Hematopoietic multipotent progenitor cell treated with erythropoietin and hydrocortisone succinate and interleukin-3 and kit ligand, for 8 days (in vitro differentiated cells): ENCODE data around the gene CPD.
"Not testable (repeated sequence)": the region's sequence is repeated elsewhere in the genome, so short reads cannot be mapped to it uniquely, and the experiment has no call there.

Source experiments
- DNase-seq: peaks from one replicate; pipeline ENCODE4 v3.0.0-alpha.2; 2015

Gene CPD

GRCh38 chr17:30389756-30390300 is 11.1 kb downstream of the CPD start:
- DNase-seq, result no peak

- DNase-seq, result no peak
These were observed 12.8 kb downstream of the CPD start for GRCh38 chr17:30391534-30391933.

GRCh38 chr17:30393491-30393890 is 14.8 kb downstream of the CPD start:
- no peak for DNase-seq

GRCh38 chr17:30393911-30394867 is 15.5 kb downstream of the CPD start:
- DNase-seq, result no peak

- no peak for DNase-seq
These were observed 16.8 kb downstream of the CPD start for GRCh38 chr17:30395398-30396022.

GRCh38 chr17:30396129-30396528 is 17.4 kb downstream of the CPD start:
- DNase-seq, result no peak

- DNase-seq, result no peak
These were observed 17.9 kb downstream of the CPD start for GRCh38 chr17:30396612-30397011.

- DNase-seq, result peak; percentile 75
These were observed 19.8 kb downstream of the CPD start for GRCh38 chr17:30398328-30399041.

GRCh38 chr17:30401097-30401496 is 22.4 kb downstream of the CPD start:
- no peak for DNase-seq

- DNase-seq, result no peak
These were observed 26.4 kb downstream of the CPD start for GRCh38 chr17:30405161-30405560.

- DNase-seq, result not testable (repeated sequence)
These were observed 31.9 kb downstream of the CPD start for GRCh38 chr17:30410627-30411026.

GRCh38 chr17:30412008-30412496 is 33.3 kb downstream of the CPD start:
- DNase-seq, result not testable (repeated sequence)

GRCh38 chr17:30413109-30413508 is 34.4 kb downstream of the CPD start:
- no peak for DNase-seq

GRCh38 chr17:30414486-30414885 is 35.8 kb downstream of the CPD start:
- DNase-seq, result no peak

- DNase-seq, result no peak
These were observed 36.8 kb downstream of the CPD start for GRCh38 chr17:30415491-30415890.

GRCh38 chr17:30418070-30418469 is 39.3 kb downstream of the CPD start:
- not testable (repeated sequence) for DNase-seq

- no peak for DNase-seq
These were observed 42.9 kb downstream of the CPD start for GRCh38 chr17:30421592-30421991.

GRCh38 chr17:30422171-30422570 is 43.4 kb downstream of the CPD start:
- no peak for DNase-seq

- no peak for DNase-seq
These were observed 45.7 kb downstream of the CPD start for GRCh38 chr17:30424471-30424870.

GRCh38 chr17:30426292-30426691 is 47.6 kb downstream of the CPD start:
- no peak for DNase-seq

- no peak for DNase-seq
These were observed 48.9 kb downstream of the CPD start for GRCh38 chr17:30427611-30428010.

- DNase-seq, result no peak
These were observed 50.4 kb downstream of the CPD start for GRCh38 chr17:30429155-30429554.

GRCh38 chr17:30433514-30433913 is 54.8 kb downstream of the CPD start:
- DNase-seq, result peak; percentile 55
